Measurements from ENCODE around the gene S100A6. TPM values are rescaled to one million over a fixed set of nuclear protein-coding genes. Genes with fewer than 3 reads are reported as not detected.

The S100A6 gene
- total and polyA plus RNA-seq, 2 donors (not counting 3 experiments of a cell fraction or from before 2014, with no cell fraction given) = 552 to 908 TPM

DNA sequence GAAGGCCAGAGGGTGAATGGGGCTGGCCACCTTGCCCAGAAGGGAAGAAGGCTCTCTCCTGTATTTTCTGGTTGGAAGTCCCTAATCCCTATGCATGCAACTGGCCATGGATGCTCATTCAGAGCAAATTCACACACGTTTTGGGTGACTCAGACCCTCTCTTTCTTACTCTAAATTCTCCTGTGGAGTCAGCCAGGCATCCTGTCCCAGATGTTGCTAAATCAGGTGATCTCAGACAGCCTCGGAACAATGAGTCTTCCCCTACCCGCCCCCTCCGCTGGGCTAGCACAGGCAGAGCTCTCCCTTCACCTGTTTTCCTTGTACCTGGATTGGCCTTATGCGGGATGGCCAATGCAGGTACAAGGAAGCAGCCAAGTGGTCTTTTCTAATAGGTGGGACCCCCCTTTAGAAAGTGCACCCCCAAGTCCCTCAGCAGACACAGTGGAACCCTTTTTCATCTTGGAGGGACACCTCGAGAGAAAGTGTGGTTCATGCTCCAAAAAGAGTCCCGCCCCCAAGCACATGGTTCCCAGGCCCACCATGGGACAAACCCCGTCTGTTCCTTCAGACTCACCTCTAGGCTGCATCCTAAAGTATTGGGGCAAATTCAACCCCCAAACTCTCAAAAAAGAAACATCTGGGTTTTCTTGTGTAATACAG, 8.6 kb downstream of the S100A6 start:
- no peak for FAIRE-seq
- dilution Hi-C loops (cut with MboI; ENCODE audit: extremely low pct_ligation_motif_present, low sequenced_read_pairs) (no loop called here), intact Hi-C loops (cut with micrococcal nuclease) (no loop called here)
- Histone ChIP-seq H3K27ac (ENCODE audit: insufficient read depth, low read depth, low read length) (no peak overlapping the region), H4K20me1 (replicated peaks; ENCODE audit: control insufficient read depth, extremely low read depth, insufficient read depth, low read length) (no peaks in the 10 kb centered on the region), H2AFZ (ENCODE audit: low read depth, low read length) (no peak overlapping the region), H3K4me1 (ENCODE audit: control insufficient read depth, extremely low read depth, insufficient read depth, low read length) (peaks cover 11% of the 10 kb centered on the region), H3K79me2 (ENCODE audit: control insufficient read depth, insufficient read depth, low read length) (no peaks in the 10 kb centered on the region), H3K4me2 (ENCODE audit: insufficient read depth, low read length) (no peak overlapping the region), H3K36me3 (ENCODE audit: control insufficient read depth in 2 of 2, extremely low read depth in 1 of 2, insufficient read depth in 2 of 2, low read length in 2 of 2) (no peaks in the 10 kb centered on the region), H3K27me3 (ENCODE audit: control insufficient read depth in 2 of 2, insufficient read depth in 2 of 2, low read length in 2 of 2) (no peaks in the 10 kb centered on the region), H3K9me1 (replicated peaks; ENCODE audit: control insufficient read depth, extremely low read depth, insufficient read depth, low read length) (no peaks in the 10 kb centered on the region), H3K9me3 (replicated peaks; ENCODE audit: control insufficient read depth, insufficient read depth, low read length) (no peaks in the 10 kb centered on the region), H3K9ac (replicated peaks; ENCODE audit: extremely low read depth, insufficient read depth, low read length) (no peak overlapping the region), H3K4me3 (replicated peaks in 1 of 3; ENCODE audit: insufficient read depth in 1 of 3, low read depth in 1 of 3, low read length in 3 of 3) (no peak overlapping the region)
- no TSS peak for BruUV-seq (replicated peaks)
- DNase-seq (ENCODE audit: low read depth, low spot score) = no peak
- POLR2A ChIA-PET = interaction anchor here (1.1 kb wide), 1 partner anchor 40 kb away, joined by 3 read pairs; no protein-coding TSS in a partner anchor
- TF ChIP-seq, protein P1, sequence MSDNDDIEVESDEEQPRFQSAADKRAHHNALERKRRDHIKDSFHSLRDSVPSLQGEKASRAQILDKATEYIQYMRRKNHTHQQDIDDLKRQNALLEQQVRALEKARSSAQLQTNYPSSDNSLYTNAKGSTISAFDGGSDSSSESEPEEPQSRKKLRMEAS (IDR thresholded peaks at IDR 0.05; ENCODE audit: insufficient read depth, insufficient read length) = no peak
- TF ChIP-seq JUN (IDR thresholded peaks at IDR 0.05; ENCODE audit: borderline replicate concordance, insufficient read depth, insufficient read length, low read depth) (no peak), POLR2AphosphoS5 (IDR thresholded peaks at IDR 0.05; ENCODE audit: insufficient read depth, low read depth, low read length) (no peak), MYC (IDR thresholded peaks at IDR 0.05; ENCODE audit: low read depth, low read length) (no peak), FOS (IDR thresholded peaks at IDR 0.05; ENCODE audit: borderline replicate concordance, insufficient read depth, low read length) (no peak), GATA2 (IDR thresholded peaks at IDR 0.05; ENCODE audit: insufficient read depth, insufficient read length, low read depth, low read length) (no peak), POLR2A (IDR thresholded peaks at IDR 0.05; ENCODE audit: low read depth, low read length) (no peak), EZH2 (IDR thresholded peaks at IDR 0.05; ENCODE audit: borderline replicate concordance, low read depth, low read length, severe bottlenecking) (no peak)
- TF ChIP-seq, protein P2, sequence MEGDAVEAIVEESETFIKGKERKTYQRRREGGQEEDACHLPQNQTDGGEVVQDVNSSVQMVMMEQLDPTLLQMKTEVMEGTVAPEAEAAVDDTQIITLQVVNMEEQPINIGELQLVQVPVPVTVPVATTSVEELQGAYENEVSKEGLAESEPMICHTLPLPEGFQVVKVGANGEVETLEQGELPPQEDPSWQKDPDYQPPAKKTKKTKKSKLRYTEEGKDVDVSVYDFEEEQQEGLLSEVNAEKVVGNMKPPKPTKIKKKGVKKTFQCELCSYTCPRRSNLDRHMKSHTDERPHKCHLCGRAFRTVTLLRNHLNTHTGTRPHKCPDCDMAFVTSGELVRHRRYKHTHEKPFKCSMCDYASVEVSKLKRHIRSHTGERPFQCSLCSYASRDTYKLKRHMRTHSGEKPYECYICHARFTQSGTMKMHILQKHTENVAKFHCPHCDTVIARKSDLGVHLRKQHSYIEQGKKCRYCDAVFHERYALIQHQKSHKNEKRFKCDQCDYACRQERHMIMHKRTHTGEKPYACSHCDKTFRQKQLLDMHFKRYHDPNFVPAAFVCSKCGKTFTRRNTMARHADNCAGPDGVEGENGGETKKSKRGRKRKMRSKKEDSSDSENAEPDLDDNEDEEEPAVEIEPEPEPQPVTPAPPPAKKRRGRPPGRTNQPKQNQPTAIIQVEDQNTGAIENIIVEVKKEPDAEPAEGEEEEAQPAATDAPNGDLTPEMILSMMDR (IDR thresholded peaks at IDR 0.05; ENCODE audit: extremely low read depth in 1 of 2, insufficient read depth in 1 of 2, low read depth in 1 of 2, low read length in 2 of 2) = no peak
- CTCF ChIA-PET = interaction anchor here (2.2 kb wide), 1 partner anchor 45 kb away, joined by 10 read pairs; no protein-coding TSS in a partner anchor
